Placental pericyte (primary cell): ENCODE measurements around the gene LMBR1L. TPM values are rescaled to one million over a fixed set of nuclear protein-coding genes. Genes with fewer than 3 reads are reported as not detected.

Experiments
- small RNA-seq: library from RNA; depleted of rRNA; stranded (forward); fragments of <200 nt; gene quantifications from one replicate; pipeline ENCODE3, GENCODE V24; 2012; ENCODE audit warnings: low replicate concordance
- total RNA-seq: library from RNA; depleted of rRNA; stranded (reverse); fragments of >200 nt; gene quantifications from 2 replicates; pipeline ENCODE4 v1.2.3, GENCODE V29; 2012

LMBR1L gene, protein sequence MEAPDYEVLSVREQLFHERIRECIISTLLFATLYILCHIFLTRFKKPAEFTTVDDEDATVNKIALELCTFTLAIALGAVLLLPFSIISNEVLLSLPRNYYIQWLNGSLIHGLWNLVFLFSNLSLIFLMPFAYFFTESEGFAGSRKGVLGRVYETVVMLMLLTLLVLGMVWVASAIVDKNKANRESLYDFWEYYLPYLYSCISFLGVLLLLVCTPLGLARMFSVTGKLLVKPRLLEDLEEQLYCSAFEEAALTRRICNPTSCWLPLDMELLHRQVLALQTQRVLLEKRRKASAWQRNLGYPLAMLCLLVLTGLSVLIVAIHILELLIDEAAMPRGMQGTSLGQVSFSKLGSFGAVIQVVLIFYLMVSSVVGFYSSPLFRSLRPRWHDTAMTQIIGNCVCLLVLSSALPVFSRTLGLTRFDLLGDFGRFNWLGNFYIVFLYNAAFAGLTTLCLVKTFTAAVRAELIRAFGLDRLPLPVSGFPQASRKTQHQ
- 60.3 and 72.0 TPM in 2 replicates for total RNA-seq

DNA sequence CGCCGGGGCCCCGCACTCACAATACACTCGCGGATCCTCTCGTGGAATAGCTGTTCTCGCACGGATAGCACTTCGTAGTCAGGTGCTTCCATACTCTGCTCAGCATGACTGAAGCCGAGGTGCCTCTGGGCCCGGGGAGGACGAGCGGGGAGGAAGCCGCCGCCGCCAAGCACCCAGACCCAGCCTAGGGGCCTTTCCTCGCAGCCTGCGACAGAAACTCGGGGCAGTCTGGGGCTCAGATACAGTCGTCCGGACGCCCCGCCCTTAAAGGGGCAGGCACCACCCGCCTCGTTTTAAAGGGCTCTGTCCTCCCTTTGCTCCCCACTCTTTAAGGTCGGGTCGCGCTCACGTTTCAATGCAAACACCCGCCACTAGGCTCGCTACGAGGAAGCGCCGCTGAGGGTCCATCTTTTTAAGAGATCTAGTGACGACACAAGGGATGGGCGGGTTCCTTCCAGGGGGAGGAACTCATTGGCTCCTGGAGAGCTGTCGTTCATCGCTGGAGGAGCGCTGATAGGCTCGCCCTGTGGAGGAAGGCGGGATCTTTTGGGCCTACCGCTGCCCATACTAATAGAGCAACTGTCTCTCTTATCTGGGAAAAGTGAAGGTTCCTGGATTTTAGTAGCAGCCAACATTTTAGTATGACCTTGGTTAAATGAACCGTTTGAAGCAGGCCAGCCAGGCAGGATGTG lies at the start of gene LMBR1L:
Gene LMBR1L, minus strand, starts transcription at position 384 of the 692 bp plus-strand sequence. Its CDS starts 292 bp downstream, at position 92.

DNA sequence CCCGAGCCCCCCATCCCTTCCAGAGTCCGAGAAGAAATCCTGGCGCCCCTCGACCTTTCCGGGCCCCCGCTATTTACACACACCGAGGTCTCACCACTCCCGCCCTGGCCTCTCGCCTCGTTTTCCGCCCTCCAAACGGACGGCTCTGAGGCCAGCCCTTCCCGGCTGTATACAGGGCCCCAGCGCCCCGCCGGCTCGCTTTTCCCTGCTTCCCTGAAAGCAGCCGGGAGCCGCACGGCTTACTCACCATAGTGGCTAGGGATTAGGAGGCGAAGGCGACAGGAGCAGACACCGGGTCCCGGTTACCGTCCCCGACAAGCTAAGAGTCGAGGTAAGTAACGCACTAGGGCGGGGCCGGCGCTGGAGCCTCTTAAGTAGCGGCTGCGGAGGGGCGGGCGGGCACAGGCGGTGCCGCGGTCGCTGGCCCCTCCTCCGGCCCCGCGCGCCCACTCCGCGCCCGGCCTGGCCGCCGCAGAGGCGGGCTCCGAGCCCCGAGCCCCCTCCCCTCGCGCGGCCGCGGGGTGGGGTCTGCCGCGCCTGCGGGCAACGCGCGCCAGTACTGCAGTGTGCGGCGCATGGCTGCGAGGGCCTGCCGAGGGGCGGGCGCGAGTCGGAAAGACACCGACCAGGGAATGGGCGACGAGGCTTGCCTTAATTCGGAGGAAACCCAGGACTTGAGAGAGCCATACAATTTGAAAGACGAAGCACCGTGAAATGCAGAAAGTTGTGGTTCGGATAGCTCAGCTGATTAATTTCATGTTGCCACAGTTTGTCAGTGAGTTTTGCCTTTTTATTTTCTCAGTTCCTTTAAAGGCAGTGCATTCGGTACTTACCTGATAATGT lies 20.6 kb upstream of the LMBR1L start, which contains the start of gene TUBA1B:
Gene TUBA1B, minus strand, starts transcription at position 345 of the 843 bp plus-strand sequence. Its CDS starts 95 bp downstream, at position 250.

DNA sequence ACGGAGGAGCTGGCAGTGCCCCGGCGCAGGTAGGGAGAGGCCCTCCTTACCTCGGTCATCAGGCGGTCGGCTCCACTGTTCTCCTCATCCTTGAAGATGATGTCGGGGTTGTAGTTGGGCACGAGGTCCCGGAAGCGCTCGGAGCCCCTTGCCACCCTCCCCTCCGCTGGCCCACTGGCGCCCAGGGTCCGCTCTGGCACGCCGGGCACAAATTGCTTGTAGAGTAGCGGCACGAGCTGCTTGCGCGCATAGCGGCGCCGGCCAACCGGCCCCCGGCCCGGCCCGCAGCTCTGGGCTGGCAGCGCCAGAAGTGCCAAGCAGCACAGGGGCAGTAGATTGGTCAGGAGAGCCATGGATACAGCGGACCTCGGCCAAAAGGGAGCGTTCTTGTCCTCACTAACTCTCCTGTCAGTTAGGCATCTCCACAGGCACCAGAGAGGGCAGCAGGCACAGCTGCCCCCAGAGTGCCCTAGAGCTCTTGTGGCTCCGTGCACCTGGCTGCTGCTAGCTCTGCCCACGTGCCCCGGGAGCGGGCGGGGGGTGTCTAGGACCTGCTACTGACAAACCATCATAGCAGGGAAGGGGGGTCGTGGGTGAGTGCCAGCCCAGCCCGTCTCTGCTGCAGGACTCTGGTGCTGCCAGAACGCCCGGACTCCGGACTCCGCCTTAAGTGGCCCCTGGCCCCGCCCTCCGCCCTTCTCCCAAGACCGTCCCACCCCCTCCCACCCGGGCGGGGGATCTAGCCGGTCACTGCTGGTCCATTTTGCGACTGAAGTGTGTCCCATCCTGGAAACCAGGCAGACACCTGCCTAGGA lies 16.3 kb downstream of the LMBR1L start, which contains the start of gene DHH:
Gene DHH, minus strand, starts transcription at position 642 of the 815 bp plus-strand sequence. Its CDS starts 289 bp downstream, at position 353.

DNA sequence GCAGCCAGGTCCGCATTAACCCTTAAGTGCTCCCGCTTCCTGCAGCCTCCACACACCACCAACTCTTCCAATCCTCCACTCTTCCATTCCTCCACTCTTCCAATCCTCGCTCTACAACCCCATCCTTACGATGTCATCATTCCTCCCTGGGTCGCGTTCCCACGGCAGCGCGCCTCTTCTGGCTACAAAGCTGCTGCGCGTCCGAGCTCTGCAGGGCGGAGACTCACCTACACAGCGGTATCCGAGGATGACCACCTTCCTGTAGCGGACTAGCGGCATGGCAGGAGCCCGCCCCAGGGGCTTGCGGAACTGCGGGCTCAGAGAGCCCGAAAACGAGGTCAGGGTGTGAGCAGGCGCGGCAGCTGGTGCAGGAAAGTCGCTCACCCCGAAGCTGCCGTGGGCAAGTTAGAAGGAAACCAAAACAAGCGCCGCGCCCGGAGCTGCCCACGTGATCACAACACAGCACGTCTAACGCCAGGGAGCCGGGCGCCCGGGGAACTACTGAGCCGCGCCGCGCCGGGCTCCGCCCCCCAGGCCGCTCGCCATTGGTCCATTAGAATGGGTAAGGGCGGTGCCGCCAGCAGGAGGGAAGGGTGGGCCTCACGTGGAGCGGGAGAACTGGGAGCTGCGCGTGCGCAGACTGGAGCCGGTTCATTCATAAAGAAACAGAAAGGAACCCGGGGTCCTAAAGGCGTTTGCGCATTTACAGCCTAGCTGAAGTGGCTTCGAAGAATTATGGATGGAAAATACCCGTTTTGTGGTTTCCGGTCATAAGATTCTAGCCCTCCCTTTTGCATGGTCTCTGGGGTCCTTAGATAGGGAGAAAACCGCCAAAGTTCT lies 40.9 kb downstream of the LMBR1L start, which contains the start of gene RHEBL1:
Gene RHEBL1, minus strand, starts transcription at position 473 of the 840 bp plus-strand sequence. Its CDS starts 194 bp downstream, at position 279.

DNA sequence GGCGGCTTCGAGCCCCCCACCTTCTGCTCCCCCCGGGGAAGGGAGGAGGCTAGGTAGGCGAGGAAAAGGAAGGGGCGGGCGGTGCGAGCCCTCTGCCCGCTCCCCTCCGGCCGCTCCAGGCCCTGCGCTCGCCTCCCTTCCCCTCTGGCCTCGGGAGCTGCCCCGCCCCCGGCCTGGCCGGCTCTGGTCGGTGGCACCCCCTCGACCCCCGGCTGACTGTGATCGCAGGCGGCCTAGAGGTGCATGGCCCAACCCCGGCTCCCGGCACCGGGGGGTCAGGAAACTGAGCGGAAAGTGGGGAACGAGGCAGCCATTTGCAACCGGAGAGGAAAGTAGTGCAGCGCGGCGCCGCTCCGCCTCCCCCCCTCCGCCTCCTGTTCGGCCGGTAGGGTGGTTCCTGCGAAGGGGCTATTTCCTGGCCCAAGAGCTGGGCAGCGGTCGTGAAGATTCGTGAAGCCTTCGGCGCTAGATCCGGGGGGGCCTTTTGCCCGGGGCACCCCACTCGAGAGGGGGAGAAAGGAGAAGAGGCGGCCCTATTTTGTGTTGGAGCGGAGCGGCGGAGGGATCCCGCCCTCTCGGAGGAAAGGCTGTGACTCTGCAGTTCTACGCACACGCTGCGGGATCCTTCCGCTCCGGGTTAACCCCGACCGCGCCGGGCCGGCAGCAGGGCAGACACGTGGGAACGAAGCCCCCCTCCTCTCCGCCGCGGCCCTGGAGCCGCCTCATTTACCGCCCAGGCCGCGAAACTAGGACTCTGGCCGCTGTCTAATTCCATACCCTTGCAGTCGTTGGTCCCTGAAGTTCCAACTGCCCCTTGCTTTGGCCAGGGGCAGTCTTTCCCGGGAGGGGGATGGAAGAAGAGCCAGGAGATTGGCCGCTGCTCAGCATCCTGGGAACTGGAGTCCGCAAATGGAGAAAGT lies 50.1 kb downstream of the LMBR1L start, which contains the start of gene KMT2D:
Gene KMT2D, minus strand, starts transcription at position 558 of the 920 bp plus-strand sequence. CDS start 5,470 bp downstream, outside the sequence.

Small RNA genes within 50 kb of the gene (small RNA-seq; reads per million reads assigned to genes)
- gene RF00019 = not detected

Other genes starting within 250 kb of the LMBR1L start
- gene RND1, start 245.0 kb downstream of the LMBR1L start, total RNA-seq = 0.44 TPM in 1 of 2 replicates, not detected in the other
- 17.0 and 44.4 TPM in 2 replicates for gene FKBP11, start 185.4 kb downstream of the LMBR1L start, total RNA-seq
- gene ARF3, start 153.4 kb downstream of the LMBR1L start, total RNA-seq = 74.4 and 88.6 TPM in 2 replicates
- under 0.01 TPM in 1 of 2 replicates, not detected in the other for gene WNT10B, start 139.1 kb downstream of the LMBR1L start, total RNA-seq
- not detected in 2 replicates for gene WNT1, start 132.5 kb downstream of the LMBR1L start, total RNA-seq
- 0.14 TPM in 1 of 2 replicates, not detected in the other for gene DDN, start 111.5 kb downstream of the LMBR1L start, total RNA-seq
- gene PRKAG1, start 92.1 kb downstream of the LMBR1L start, total RNA-seq = 69.4 and 86.2 TPM in 2 replicates
- gene KMT2D, start 50.1 kb downstream of the LMBR1L start, total RNA-seq = 42.5 and 43.3 TPM in 2 replicates
- gene RHEBL1, start 40.9 kb downstream of the LMBR1L start, total RNA-seq = 0.22 and 1.6 TPM in 2 replicates
- gene DHH, start 16.0 kb downstream of the LMBR1L start, total RNA-seq = under 0.01 TPM in 2 replicates
- 336 and 3,581 TPM in 2 replicates for gene TUBA1B, start 20.5 kb upstream of the LMBR1L start, total RNA-seq
- 185 and 1,342 TPM in 2 replicates for gene TUBA1A, start 78.2 kb upstream of the LMBR1L start, total RNA-seq
- 372 and 1,859 TPM in 2 replicates for gene TUBA1C, start 154.2 kb upstream of the LMBR1L start, total RNA-seq
- not detected in 2 replicates for gene PRPH, start 184.3 kb upstream of the LMBR1L start, total RNA-seq
- gene TROAP, start 212.4 kb upstream of the LMBR1L start, total RNA-seq = 0.44 and 23.9 TPM in 2 replicates
- under 0.01 and 0.14 TPM in 2 replicates for gene C1QL4, start 226.3 kb upstream of the LMBR1L start, total RNA-seq
- gene DNAJC22, start 236.0 kb upstream of the LMBR1L start, total RNA-seq = 1.1 and 2.1 TPM in 2 replicates